HCT116 (cell line): ENCODE data around the gene EXOSC7. TPM values are rescaled to one million over a fixed set of nuclear protein-coding genes. Genes with fewer than 3 reads are reported as not detected.

Experiments used
- ATAC-seq: fragments of 200-7000 bp; cut with Tn5 transposase; 2 replicates; pipeline ENCODE4 v1.9.1; 2020; ENCODE audit warnings: mild to moderate bottlenecking, moderate library complexity
- BruUV-seq: library from RNA; stranded (reverse); fragments of 400-500 nt; replicated peaks from 2 replicates; lab custom pipeline; 2021; lab: Mats Ljungman, UMichigan
- CTCF ChIA-PET: fragments of 300-600 bp; sonication (Branson Sonifier 250); formaldehyde crosslinking; loops from one replicate; lab custom pipeline; 2021; ENCODE audit warnings: antibody characterized with exemption; lab: Charles Lee
- POLR2A ChIA-PET: fragments of 300-600, 350-600 bp; sonication (Branson Sonifier 250); formaldehyde crosslinking; loops from one replicate; lab custom pipeline; 2021; ENCODE audit warnings: antibody characterized with exemption; lab: Charles Lee
- RAD21 ChIA-PET, 2 experiments: fragments of 300-600 bp; sonication (Branson Sonifier 250); formaldehyde crosslinking; loops; one replicate each; lab custom pipeline; 2023; ENCODE audit warnings: low total read pairs in 2 of 2; ENCODE audit not compliant: uncharacterized antibody in 2 of 2, unreplicated experiment in 2 of 2, low non-redundant PET in 1 of 2; lab: Charles Lee
- DNase-seq: peaks from one replicate; pipeline ENCODE4 v3.0.0-alpha.2; 2010; ENCODE audit warnings: low read depth, low spot score
- H2AFZ ChIP-seq: fragments of 200-600 bp; shearing (Covaris generic), sonication (generic); 2 replicates; pipeline ENCODE4 v1.6.1; 2017; ENCODE audit warnings: low read depth, mixed run types, mixed read lengths, antibody characterized with exemption, low read length; ENCODE audit not compliant: poor library complexity, severe bottlenecking
- H3K27ac ChIP-seq: 2 replicates; pipeline ENCODE4 v1.5.1; 2012; ENCODE audit warnings: low read depth, low read length
- H3K27me3 ChIP-seq: fragments of 200-600 bp; sonication (generic); 2 replicates; pipeline ENCODE4 v1.6.1; 2016; ENCODE audit warnings: mixed run types, low read length, mixed read lengths; ENCODE audit not compliant: insufficient read depth
- H3K36me3 ChIP-seq, 2 experiments: fragments of 200-500 bp in 1 of 2; fragments of 200-600 bp in 1 of 2; sonication (Bioruptor generic) in 1 of 2; sonication (generic) in 1 of 2; 2 replicates each; pipeline versions ENCODE4 v1.5.1 to v1.6.1; 2014 to 2016; ENCODE audit warnings: low read length in 2 of 2, inconsistent platforms in 1 of 2, mixed read lengths in 1 of 2, mixed run types in 1 of 2; ENCODE audit not compliant: insufficient read depth in 2 of 2, control insufficient read depth in 1 of 2
- H3K4me1 ChIP-seq, 2 experiments: fragments of 200-600 bp in 1 of 2; sonication (generic) in 1 of 2; 2 replicates each; pipeline versions ENCODE4 v1.5.1 to v1.6.1; 2012 to 2017; ENCODE audit warnings: low read length in 2 of 2, inconsistent platforms in 1 of 2, mild to moderate bottlenecking in 1 of 2, mixed read lengths in 1 of 2, mixed run types in 1 of 2, moderate library complexity in 1 of 2; ENCODE audit not compliant: insufficient read depth in 2 of 2, control insufficient read depth in 1 of 2
- H3K4me2 ChIP-seq: fragments of 200-600 bp; sonication (generic); 2 replicates; pipeline ENCODE4 v1.6.1; 2017; ENCODE audit warnings: mixed run types, low read length, mixed read lengths
- H3K4me3 ChIP-seq, 2 experiments: fragments of 200-600 bp in 1 of 2; sonication (generic) in 1 of 2; replicated peaks in 1 of 2; 2 replicates each; pipeline ENCODE4 v1.5.1; 2011 to 2016; ENCODE audit warnings: low read length in 2 of 2, control low read depth in 1 of 2, low read depth in 1 of 2, mild to moderate bottlenecking in 1 of 2, mixed read lengths in 1 of 2, mixed run types in 1 of 2
- H3K79me2 ChIP-seq: fragments of 200-600 bp; sonication (generic); 2 replicates; pipeline ENCODE4 v1.6.1; 2017; ENCODE audit warnings: mild to moderate bottlenecking, mixed run types, low read length, moderate library complexity, mixed read lengths; ENCODE audit not compliant: insufficient read depth
- H3K9ac ChIP-seq: fragments of 200-600 bp; sonication (generic); 2 replicates; pipeline ENCODE4 v1.6.1; 2016; ENCODE audit warnings: low read length, mixed read lengths
- H3K9me2 ChIP-seq: fragments of 200-600 bp; sonication (generic), shearing (Covaris generic); 2 replicates; pipeline ENCODE4 v1.6.1; 2017; ENCODE audit warnings: mixed run types, mild to moderate bottlenecking, moderate library complexity; ENCODE audit not compliant: insufficient read depth
- H3K9me3 ChIP-seq, 2 experiments: fragments of 200-500 bp in 1 of 2; fragments of 200-600 bp in 1 of 2; sonication (Bioruptor generic) in 1 of 2; sonication (generic) in 1 of 2; 2 replicates each; pipeline ENCODE4 v1.6.1; 2014 to 2017; ENCODE audit warnings: low read length in 2 of 2, mixed read lengths in 2 of 2, inconsistent platforms in 1 of 2, low read depth in 1 of 2, mild to moderate bottlenecking in 1 of 2, mixed run types in 1 of 2, moderate library complexity in 1 of 2; ENCODE audit not compliant: control insufficient read depth in 1 of 2, insufficient read depth in 1 of 2
- H4K20me1 ChIP-seq: fragments of 200-600 bp; sonication (generic), shearing (Covaris generic); 2 replicates; pipeline ENCODE4 v1.6.1; 2017; ENCODE audit warnings: mixed run types, mild to moderate bottlenecking, moderate library complexity; ENCODE audit not compliant: insufficient read depth
- CBX3 ChIP-seq: IDR thresholded peaks from 2 replicates; pipeline ENCODE4 v1.6.1; 2012; ENCODE audit warnings: low read depth
- CEBPB ChIP-seq: IDR thresholded peaks from 2 replicates; pipeline ENCODE4 v1.6.1; 2012; ENCODE audit warnings: low read depth
- CTCF ChIP-seq, 3 experiments: fragments of 200-600 bp in 1 of 3; sonication (generic) in 1 of 3; IDR thresholded peaks in 2 of 3; conservative IDR thresholded peaks in 1 of 3; 2 replicates each; pipeline ENCODE4 v1.5.1; 2012 to 2017; ENCODE audit warnings: low read depth in 2 of 3, low read length in 2 of 3, antibody characterized with exemption in 1 of 3, borderline replicate concordance in 1 of 3, control low read depth in 1 of 3, mild to moderate bottlenecking in 1 of 3, mixed read lengths in 1 of 3, mixed run types in 1 of 3, moderate library complexity in 1 of 3; ENCODE audit not compliant: insufficient read depth in 1 of 3
- EGR1 ChIP-seq: IDR thresholded peaks from 2 replicates; pipeline ENCODE4 v1.6.1; 2012; ENCODE audit warnings: low read depth
- ELF1 ChIP-seq: IDR thresholded peaks from 2 replicates; pipeline ENCODE4 v1.6.1; 2012; ENCODE audit warnings: low read depth, borderline replicate concordance
- EZH2 ChIP-seq: fragments of 200-600 bp; sonication (generic); IDR thresholded peaks from 2 replicates; pipeline ENCODE4 v1.6.1; 2017; ENCODE audit warnings: antibody characterized with exemption, mixed run types
- EZH2phosphoT487 ChIP-seq: fragments of 200-600 bp; IDR thresholded peaks from 2 replicates; pipeline ENCODE4 v1.6.1; 2018; ENCODE audit warnings: antibody characterized with exemption, borderline replicate concordance
- MAX ChIP-seq: IDR thresholded peaks from 2 replicates; pipeline ENCODE4 v1.6.1; 2012
- POLR2A ChIP-seq: IDR thresholded peaks from 2 replicates; pipeline ENCODE4 v1.7.0; 2011; ENCODE audit warnings: borderline replicate concordance; ENCODE audit not compliant: insufficient read depth, insufficient read length; ENCODE audit errors: extremely low read depth
- RAD21 ChIP-seq: IDR thresholded peaks from 2 replicates; pipeline ENCODE4 v1.6.1; 2012; ENCODE audit warnings: low read depth, mild to moderate bottlenecking
- SIN3A ChIP-seq: IDR thresholded peaks from 2 replicates; pipeline ENCODE4 v1.6.1; 2012; ENCODE audit warnings: low read depth
- SRF ChIP-seq: IDR thresholded peaks from 2 replicates; pipeline ENCODE4 v1.6.1; 2012; ENCODE audit warnings: low read depth
- TCF7L2 ChIP-seq: IDR thresholded peaks from 2 replicates; pipeline ENCODE4 v1.7.0; 2011; ENCODE audit warnings: borderline replicate concordance, inconsistent platforms; ENCODE audit not compliant: insufficient read depth, insufficient read length; ENCODE audit errors: extremely low read depth
- YY1 ChIP-seq: IDR thresholded peaks from 2 replicates; pipeline ENCODE4 v1.6.1; 2011; ENCODE audit warnings: low read length, low read depth, moderate library complexity, mild to moderate bottlenecking; ENCODE audit not compliant: insufficient replicate concordance; ENCODE audit errors: extremely low read depth
- ZBTB33 ChIP-seq: IDR thresholded peaks from 2 replicates; pipeline ENCODE4 v1.6.1; 2011; ENCODE audit warnings: mild to moderate bottlenecking, low read length, moderate library complexity; ENCODE audit not compliant: insufficient replicate concordance; ENCODE audit errors: extremely low read depth
- ZNF274 ChIP-seq: fragments of 200-500 bp; sonication (Bioruptor generic); IDR thresholded peaks from 2 replicates; pipeline ENCODE4 v1.6.1; 2014; ENCODE audit warnings: mild to moderate bottlenecking, low read depth, low read length, inconsistent platforms
- intact Hi-C: fragments of 100-400 bp; cut with micrococcal nuclease; formaldehyde crosslinking; loops from 2 replicates; pipeline ENCODE4 v1.10.0; 2022
- total RNA-seq: library from RNA; stranded (reverse); gene quantifications from one replicate; pipeline ENCODE4 v1.2.1, GENCODE V29; 2021; ENCODE audit not compliant: unreplicated experiment

Gene EXOSC7
- total RNA-seq, 1 experiment from 2014 or later: 72.6 TPM

- Histone ChIP-seq H3K79me2 (peaks cover 92% of the 10 kb centered on the region), H3K4me3 (no peak overlapping the region), H3K27me3 (no peaks in the 10 kb centered on the region), H3K9me3 (no peaks in the 10 kb centered on the region), H3K9ac (no peak overlapping the region), H3K4me2 (0 out of 2 replicates have a peak overlapping the region, but pooled peaks have one; percentile 1), H3K9me2 (no peaks in the 10 kb centered on the region), H4K20me1 (no peaks in the 10 kb centered on the region), H3K4me1 (peaks cover 38 to 60% of the 10 kb centered on the region in 2 experiments), H3K36me3 (no peaks in the 10 kb centered on the region), H2AFZ (no peak overlapping the region), H3K27ac (no peak overlapping the region)
- intact Hi-C loops: loop anchor here (10.0 kb wide), 1 partner anchor 204 kb away; the partner anchor contains the start of genes KIAA1143 and KIF15
- RAD21 ChIA-PET: no interaction called here
- CTCF ChIA-PET: no interaction called here
- DNase-seq (no peak), ATAC-seq (no peak)
- TF ChIP-seq MAX (no peak), EZH2 (no peak), CTCF (IDR thresholded peaks at IDR 0.05 in 2 of 3, conservative IDR thresholded peaks at IDR 0.05 in 1 of 3; ENCODE audit: borderline replicate concordance in 1 of 3, insufficient read depth in 1 of 3, low read depth in 2 of 3, low read length in 2 of 3) (no peak), YY1 (no peak), SRF (no peak), ELF1 (no peak), ZNF274 (no peak), CEBPB (no peak), POLR2A (no peak), ZBTB33 (no peak), RAD21 (no peak), SIN3A (no peak), CBX3 (no peak), EGR1 (no peak), EZH2phosphoT487 (no peak), TCF7L2 (no peak)
- POLR2A ChIA-PET: no interaction called here
- no TSS peak for BruUV-seq
These were observed 6.8 kb upstream of the EXOSC7 start for GRCh38 chr3:44969154-44969827.
